IMR-90 (cell line): ENCODE results near the gene TUBGCP3.

Experiments
- FOS ChIP-seq: fragments of 150-350 bp; IDR thresholded peaks from 2 replicates; pipeline ENCODE4 v1.6.1; 2016; ENCODE audit warnings: low read depth, low read length
- MAFK ChIP-seq: IDR thresholded peaks from 2 replicates; pipeline ENCODE4 v1.6.1; 2012; ENCODE audit warnings: low read depth, low read length, improper control_type of control experiment
- MAZ ChIP-seq: IDR thresholded peaks from 2 replicates; pipeline ENCODE4 v1.6.1; 2012; ENCODE audit warnings: low read depth, mild to moderate bottlenecking, low read length, improper control_type of control experiment, moderate library complexity, borderline replicate concordance
- POLR2A ChIP-seq: IDR thresholded peaks from 2 replicates; pipeline ENCODE4 v1.6.1; 2012; ENCODE audit warnings: mild to moderate bottlenecking, low read depth, low read length
- RAD21 ChIP-seq: IDR thresholded peaks from 2 replicates; pipeline ENCODE4 v1.6.1; 2012; ENCODE audit warnings: low read length, improper control_type of control experiment
- RCOR1 ChIP-seq: IDR thresholded peaks from 2 replicates; pipeline ENCODE4 v1.6.1; 2012; ENCODE audit warnings: mild to moderate bottlenecking, low read length, improper control_type of control experiment; ENCODE audit not compliant: insufficient replicate concordance
- RFX5 ChIP-seq: IDR thresholded peaks from 2 replicates; pipeline ENCODE4 v1.8.0; 2012; ENCODE audit warnings: low read depth, mild to moderate bottlenecking, low read length, moderate library complexity
- TF ChIP-seq, protein P1 (sequence below): conservative IDR thresholded peaks from 2 replicates; pipeline ENCODE4 v1.5.1; 2012; ENCODE audit warnings: mild to moderate bottlenecking, low read depth, low read length, improper control_type of control experiment
- TF ChIP-seq, protein P2 (sequence below): fragments of 150-350 bp; IDR thresholded peaks from 2 replicates; pipeline ENCODE4 v1.6.1; 2016; ENCODE audit warnings: low read depth, mild to moderate bottlenecking, low read length, moderate library complexity, borderline replicate concordance

DNA sequence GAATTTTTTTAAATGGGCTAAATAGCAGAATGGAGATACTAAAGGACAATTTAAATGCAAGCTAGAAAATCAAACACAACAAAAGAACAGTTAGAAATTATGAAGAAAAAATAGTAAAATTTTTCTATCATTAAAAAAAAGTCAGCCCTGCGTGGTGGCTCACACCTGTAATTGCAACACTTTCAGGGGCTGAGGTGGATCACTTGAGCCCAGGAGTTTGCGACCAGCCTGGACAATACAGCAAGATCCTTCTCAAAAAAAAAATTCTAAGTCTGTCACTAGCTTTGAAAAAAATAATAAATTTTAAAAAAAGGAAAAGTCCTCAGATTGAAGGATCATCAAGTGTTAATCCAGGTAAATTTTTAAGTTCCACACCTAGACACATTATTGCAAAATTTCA lies 7.7 kb downstream of the TUBGCP3 start:
- no peak for TF ChIP-seq MAZ
- no peak for TF ChIP-seq FOS
- TF ChIP-seq, protein P1, sequence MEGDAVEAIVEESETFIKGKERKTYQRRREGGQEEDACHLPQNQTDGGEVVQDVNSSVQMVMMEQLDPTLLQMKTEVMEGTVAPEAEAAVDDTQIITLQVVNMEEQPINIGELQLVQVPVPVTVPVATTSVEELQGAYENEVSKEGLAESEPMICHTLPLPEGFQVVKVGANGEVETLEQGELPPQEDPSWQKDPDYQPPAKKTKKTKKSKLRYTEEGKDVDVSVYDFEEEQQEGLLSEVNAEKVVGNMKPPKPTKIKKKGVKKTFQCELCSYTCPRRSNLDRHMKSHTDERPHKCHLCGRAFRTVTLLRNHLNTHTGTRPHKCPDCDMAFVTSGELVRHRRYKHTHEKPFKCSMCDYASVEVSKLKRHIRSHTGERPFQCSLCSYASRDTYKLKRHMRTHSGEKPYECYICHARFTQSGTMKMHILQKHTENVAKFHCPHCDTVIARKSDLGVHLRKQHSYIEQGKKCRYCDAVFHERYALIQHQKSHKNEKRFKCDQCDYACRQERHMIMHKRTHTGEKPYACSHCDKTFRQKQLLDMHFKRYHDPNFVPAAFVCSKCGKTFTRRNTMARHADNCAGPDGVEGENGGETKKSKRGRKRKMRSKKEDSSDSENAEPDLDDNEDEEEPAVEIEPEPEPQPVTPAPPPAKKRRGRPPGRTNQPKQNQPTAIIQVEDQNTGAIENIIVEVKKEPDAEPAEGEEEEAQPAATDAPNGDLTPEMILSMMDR: no peak
- TF ChIP-seq RAD21: no peak
- no peak for TF ChIP-seq MAFK
- TF ChIP-seq, protein P2, sequence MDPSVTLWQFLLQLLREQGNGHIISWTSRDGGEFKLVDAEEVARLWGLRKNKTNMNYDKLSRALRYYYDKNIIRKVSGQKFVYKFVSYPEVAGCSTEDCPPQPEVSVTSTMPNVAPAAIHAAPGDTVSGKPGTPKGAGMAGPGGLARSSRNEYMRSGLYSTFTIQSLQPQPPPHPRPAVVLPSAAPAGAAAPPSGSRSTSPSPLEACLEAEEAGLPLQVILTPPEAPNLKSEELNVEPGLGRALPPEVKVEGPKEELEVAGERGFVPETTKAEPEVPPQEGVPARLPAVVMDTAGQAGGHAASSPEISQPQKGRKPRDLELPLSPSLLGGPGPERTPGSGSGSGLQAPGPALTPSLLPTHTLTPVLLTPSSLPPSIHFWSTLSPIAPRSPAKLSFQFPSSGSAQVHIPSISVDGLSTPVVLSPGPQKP: no peak
- no peak for TF ChIP-seq POLR2A
- TF ChIP-seq RFX5: no peak
- no peak for TF ChIP-seq RCOR1
